Measurements from ENCODE around the gene RAB21. TPM values are rescaled to one million over a fixed set of nuclear protein-coding genes. Genes with fewer than 3 reads are reported as not detected.

Gene RAB21
- total RNA-seq, result 10 to 100 TPM; 14.1 to 26.6 (median 18.0) TPM

GRCh38 chr12:71754461-71755145 lies at the start of gene RAB21:
Gene RAB21, plus strand, starts transcription at chr12:71754863. Its CDS starts 267 bp downstream, at chr12:71755130.
- no peak for TF ChIP-seq CTCF (IDR thresholded peaks at IDR 0.05; ENCODE audit: low read depth)

DNA sequence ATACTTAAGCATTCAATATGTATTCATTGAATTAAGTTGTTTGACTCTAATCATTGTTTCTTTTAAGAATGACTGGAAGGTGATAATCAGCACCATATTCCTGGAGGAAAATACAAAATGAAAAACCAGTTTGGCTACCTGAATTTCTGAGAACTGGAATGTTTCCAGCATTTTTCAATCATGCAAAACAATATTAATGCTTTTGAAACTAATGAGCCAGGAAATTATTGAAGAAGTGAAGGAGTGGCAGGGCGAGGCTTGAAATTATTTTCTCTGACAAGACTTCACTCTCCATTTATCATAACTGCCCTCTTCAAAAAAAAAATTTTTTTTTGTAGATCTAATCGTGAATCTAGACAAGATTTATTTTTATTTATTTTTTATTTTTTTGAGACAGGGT lies 49.7 kb upstream of the RAB21 start:
- no peak for TF ChIP-seq CTCF (IDR thresholded peaks at IDR 0.05; ENCODE audit: low read depth)

- no peak for TF ChIP-seq CTCF (IDR thresholded peaks at IDR 0.05; ENCODE audit: low read depth)
These were observed 46.0 kb upstream of the RAB21 start for GRCh38 chr12:71708658-71709057.

GRCh38 chr12:71710276-71711125 lies 44.2 kb upstream of the RAB21 start:
- no peak for TF ChIP-seq CTCF (IDR thresholded peaks at IDR 0.05; ENCODE audit: low read depth)

DNA sequence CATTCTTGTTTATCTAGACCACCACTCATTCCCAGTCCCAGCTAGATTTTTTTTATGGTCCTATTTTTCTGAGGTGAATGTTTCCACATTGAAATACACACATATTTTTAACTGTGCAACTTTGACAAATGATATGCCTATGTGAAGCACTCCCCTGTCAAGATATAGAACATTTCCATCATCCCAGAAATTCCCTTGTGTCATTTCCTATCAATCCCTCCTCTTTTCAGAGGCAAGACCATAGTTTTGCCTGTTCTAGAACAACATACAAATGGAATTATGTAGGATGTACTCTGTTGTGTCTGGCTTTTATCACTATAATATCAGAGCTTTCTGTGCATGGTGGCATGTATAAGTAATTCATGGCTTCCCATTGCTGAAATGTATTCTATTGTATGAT lies 36.1 kb upstream of the RAB21 start:
- TF ChIP-seq CTCF (IDR thresholded peaks at IDR 0.05; ENCODE audit: low read depth), result no peak

DNA sequence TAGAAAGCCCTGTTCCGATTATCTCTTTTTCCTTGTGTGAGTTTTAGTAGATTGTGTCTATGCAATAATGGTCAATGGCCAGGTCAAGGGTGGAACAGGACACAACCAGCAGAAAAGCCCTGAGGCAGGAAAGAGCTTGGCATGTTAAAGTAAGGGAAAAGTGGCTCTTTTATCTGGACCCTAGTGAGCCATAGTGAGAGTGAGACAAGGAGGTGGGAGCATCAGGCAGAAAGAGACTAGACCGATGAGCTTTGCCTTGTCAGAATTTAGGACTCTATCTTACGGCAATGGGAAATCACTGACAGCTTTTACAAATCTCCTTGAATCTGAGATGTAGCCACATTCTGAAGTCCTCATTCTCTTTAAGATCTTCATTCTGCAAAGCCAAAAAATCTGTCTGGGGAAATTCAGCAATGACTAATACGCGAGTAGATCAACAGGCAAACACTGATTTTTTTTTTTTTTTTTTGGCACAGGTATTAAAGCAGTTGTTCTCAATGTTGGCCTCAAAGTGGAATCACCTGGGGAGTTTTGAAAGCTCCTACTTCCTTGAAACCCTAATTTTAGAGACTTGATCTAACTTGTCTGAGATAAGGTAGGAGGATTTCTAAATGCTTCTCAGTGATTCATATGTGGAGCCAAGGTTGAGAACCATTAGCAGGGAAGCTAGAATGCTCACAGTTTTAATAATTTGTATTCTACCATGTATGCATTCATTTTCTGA lies 34.9 kb upstream of the RAB21 start:
- no peak for TF ChIP-seq CTCF (IDR thresholded peaks at IDR 0.05; ENCODE audit: low read depth)

Data from subcutaneous adipose tissue (tissue), 4 donors.